Endodermal cell (in vitro differentiated cells): Measurements from ENCODE around the gene SMAD7. TPM values are rescaled to one million over a fixed set of nuclear protein-coding genes. Genes with fewer than 3 reads are reported as not detected.

Experiments
- DNase-seq: peaks from one replicate; pipeline ENCODE4 v3.0.0-alpha.2; 2017
- H3K27ac ChIP-seq: 2 replicates; pipeline ENCODE4 v1.5.1; 2013; ENCODE audit warnings: mild to moderate bottlenecking, low read depth, low read length, moderate library complexity
- H3K27me3 ChIP-seq: 2 replicates; pipeline ENCODE4 v1.6.1; 2013; ENCODE audit warnings: mild to moderate bottlenecking, low read length, moderate library complexity; ENCODE audit not compliant: insufficient read depth, control insufficient read depth, poor library complexity, severe bottlenecking
- H3K36me3 ChIP-seq: 2 replicates; pipeline ENCODE4 v1.7.0; 2013; ENCODE audit warnings: mild to moderate bottlenecking, low read length, moderate library complexity; ENCODE audit not compliant: control insufficient read depth, insufficient read depth
- H3K4me1 ChIP-seq: one replicate; pipeline ENCODE4 v1.7.0; 2013; ENCODE audit warnings: low read length; ENCODE audit not compliant: control insufficient read depth, insufficient read depth
- H3K4me3 ChIP-seq: 2 replicates; pipeline ENCODE4 v1.5.1; 2013; ENCODE audit warnings: mild to moderate bottlenecking, low read length, moderate library complexity
- H3K9ac ChIP-seq: 2 replicates; pipeline ENCODE4 v1.6.1; 2013; ENCODE audit warnings: mild to moderate bottlenecking, low read length, moderate library complexity; ENCODE audit not compliant: poor library complexity, severe bottlenecking; ENCODE audit errors: extremely low read depth
- H3K9me3 ChIP-seq: 2 replicates; pipeline ENCODE4 v1.6.1; 2013; ENCODE audit warnings: mild to moderate bottlenecking, low read length, moderate library complexity; ENCODE audit not compliant: control insufficient read depth
- H3K27ac Mint-ChIP-seq: 2 replicates; pipeline ENCODE4 v1.8.0; 2020; ENCODE audit warnings: mixed read lengths
- H3K27me3 Mint-ChIP-seq: 2 replicates; pipeline ENCODE4 v1.8.0; 2021; ENCODE audit warnings: mild to moderate bottlenecking, mixed read lengths; ENCODE audit not compliant: insufficient read depth
- H3K36me3 Mint-ChIP-seq: 2 replicates; pipeline ENCODE4 v1.8.0; 2020; ENCODE audit warnings: low read depth, mixed read lengths
- H3K4me1 Mint-ChIP-seq: 2 replicates; pipeline ENCODE4 v1.8.0; 2020; ENCODE audit warnings: mixed read lengths
- H3K4me3 Mint-ChIP-seq: 2 replicates; pipeline ENCODE4 v1.8.0; 2020; ENCODE audit warnings: mild to moderate bottlenecking, moderate library complexity, mixed read lengths
- H3K9me3 Mint-ChIP-seq: 2 replicates; pipeline ENCODE4 v1.8.0; 2020; ENCODE audit warnings: mild to moderate bottlenecking, mixed read lengths
- CTCF ChIP-seq: fragments of 200-600 bp; sonication (generic); conservative IDR thresholded peaks from 2 replicates; pipeline ENCODE4 v1.5.0; 2021; ENCODE audit warnings: antibody characterized with exemption, mild to moderate bottlenecking
- WGBS, 2 experiments: methylation state at CpG; one replicate each; pipeline versions ENCODE4 v1.1.5 to v1.1.7; 2013; ENCODE audit warnings: missing lambda C conversion rate in 2 of 2, mixed read lengths in 1 of 2; ENCODE audit not compliant: insufficient coverage in 1 of 2, insufficient read length in 1 of 2; 5-methylcytosine and 5-hydroxymethylcytosine counted together
- total RNA-seq, 2 donors: library from RNA; stranded (reverse); fragmentation: NEBNext Ultra II Directional in 1 of 2; extraction: Animal tissue kit (Norgen Biotek cat#: 25700) in 1 of 2; gene quantifications; 2 replicates in 1 of 2; 3 replicates in 1 of 2; pipeline ENCODE4 v1.2.1, GENCODE V29; 2021

Gene SMAD7
- total RNA-seq, 2 donors from 2014 or later, result 52.4 to 67.4 TPM

- H3K9me3 Mint-ChIP-seq, result no peaks in the 10 kb centered on the region
- peaks cover 75% of the 10 kb centered on the region for H3K36me3 Mint-ChIP-seq
- no peak overlapping the region for H3K27ac Mint-ChIP-seq
- WGBS, 2 experiments, result 69 to 94% methylated on average over 5 to 10 of the region's 10 CpGs
- Histone ChIP-seq H3K9ac (peak overlapping the region; percentile 82), H3K9me3 (no peaks in the 10 kb centered on the region), H3K27me3 (no peaks in the 10 kb centered on the region), H3K36me3 (peaks cover 76% of the 10 kb centered on the region), H3K4me1 (peaks cover 31% of the 10 kb centered on the region), H3K27ac (no peak overlapping the region), H3K4me3 (peak overlapping the region; percentile 99)
- H3K27me3 Mint-ChIP-seq, result peaks cover 2% of the 10 kb centered on the region
- peak overlapping the region; percentile 99 for H3K4me3 Mint-ChIP-seq
- no peak for TF ChIP-seq CTCF
- peaks cover 58% of the 10 kb centered on the region for H3K4me1 Mint-ChIP-seq
- DNase-seq, result no peak
Measured at GRCh38 chr18:48947092-48947491, 3.7 kb downstream of the SMAD7 start.

DNA sequence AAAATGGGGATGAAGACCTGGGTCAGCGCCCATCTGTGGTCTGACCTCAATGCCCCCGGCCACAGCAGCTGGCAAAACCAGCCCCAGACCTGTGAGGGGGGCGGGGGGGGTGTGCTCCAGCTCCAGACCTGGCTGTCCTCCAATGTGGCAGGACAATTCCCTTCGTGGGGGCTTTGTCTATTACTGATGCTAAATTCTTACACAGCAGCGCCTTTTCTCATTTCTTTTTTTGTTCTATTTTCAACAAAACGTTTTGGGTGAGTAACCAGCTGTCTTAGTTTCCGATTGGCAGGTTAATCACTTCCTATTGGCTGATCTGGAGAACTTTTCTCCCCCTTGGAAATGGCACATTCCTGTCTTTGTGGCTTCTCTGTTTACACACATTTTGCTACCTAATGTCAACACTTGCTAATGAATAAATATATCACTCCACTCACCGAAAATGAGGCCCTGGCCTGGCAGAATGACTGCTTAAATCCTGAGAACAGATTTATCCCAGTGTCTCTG is 4.4 kb downstream of the SMAD7 start:
- H3K27me3 ChIP-seq, result no peaks in the 10 kb centered on the region
- no peaks in the 10 kb centered on the region for H3K9me3 ChIP-seq
- WGBS, 2 experiments, result 32 to 63% methylated on average over 4 to 8 of the region's 8 CpGs
- H3K27me3 Mint-ChIP-seq, result peaks cover 2% of the 10 kb centered on the region
- peak overlapping the region; percentile 99 for H3K4me3 Mint-ChIP-seq
- H3K4me1 Mint-ChIP-seq, result peaks cover 66% of the 10 kb centered on the region
- peaks cover 82% of the 10 kb centered on the region for H3K36me3 Mint-ChIP-seq
- H3K27ac Mint-ChIP-seq, result no peak overlapping the region
- no peak for TF ChIP-seq CTCF
- H3K27ac ChIP-seq, result no peak overlapping the region
- peaks cover 38% of the 10 kb centered on the region for H3K4me1 ChIP-seq
- H3K9ac ChIP-seq, result peak overlapping the region; percentile 82
- H3K36me3 ChIP-seq, result peaks cover 83% of the 10 kb centered on the region
- H3K9me3 Mint-ChIP-seq, result no peaks in the 10 kb centered on the region
- H3K4me3 ChIP-seq, result peak overlapping the region; percentile 99
- DNase-seq, result no peak

DNA sequence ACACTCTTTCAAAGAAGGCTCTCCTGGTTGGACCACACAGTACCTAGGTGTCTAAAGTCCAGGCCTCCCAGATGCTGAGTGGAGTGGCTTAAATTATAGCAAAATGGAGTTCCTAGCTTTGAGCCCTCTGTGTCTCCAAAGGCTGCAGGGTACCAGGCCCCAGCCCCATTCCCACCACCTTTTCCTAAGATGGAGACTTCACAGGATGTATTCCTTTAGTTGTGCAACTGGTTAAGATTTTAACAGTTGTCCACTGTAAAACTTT is 4.9 kb downstream of the SMAD7 start:
- DNase-seq, result no peak
- no peak overlapping the region for H3K27ac Mint-ChIP-seq
- no peaks in the 10 kb centered on the region for H3K9me3 Mint-ChIP-seq
- Histone ChIP-seq H3K36me3 (peaks cover 88% of the 10 kb centered on the region), H3K4me3 (peak overlapping the region; percentile 99), H3K27ac (no peak overlapping the region), H3K27me3 (no peaks in the 10 kb centered on the region), H3K9me3 (no peaks in the 10 kb centered on the region), H3K9ac (no peak overlapping the region), H3K4me1 (peaks cover 43% of the 10 kb centered on the region)
- H3K4me1 Mint-ChIP-seq, result peaks cover 71% of the 10 kb centered on the region
- peaks cover 2% of the 10 kb centered on the region for H3K27me3 Mint-ChIP-seq
- no peak for TF ChIP-seq CTCF
- peak overlapping the region; percentile 99 for H3K4me3 Mint-ChIP-seq
- H3K36me3 Mint-ChIP-seq, result peaks cover 86% of the 10 kb centered on the region
